NCI-H2227 treated with DMSO at 0.1 percent for 48 hours (cell line): ENCODE results near the gene HIPK2.

Experiments
- DNase-seq: peaks from one replicate; lab custom pipeline; 2025; lab: John Stamatoyannopoulos, UW

HIPK2 gene

GRCh38 chr7:139735466-139735865, 42.3 kb downstream of the HIPK2 start:
- no peak for DNase-seq

DNA sequence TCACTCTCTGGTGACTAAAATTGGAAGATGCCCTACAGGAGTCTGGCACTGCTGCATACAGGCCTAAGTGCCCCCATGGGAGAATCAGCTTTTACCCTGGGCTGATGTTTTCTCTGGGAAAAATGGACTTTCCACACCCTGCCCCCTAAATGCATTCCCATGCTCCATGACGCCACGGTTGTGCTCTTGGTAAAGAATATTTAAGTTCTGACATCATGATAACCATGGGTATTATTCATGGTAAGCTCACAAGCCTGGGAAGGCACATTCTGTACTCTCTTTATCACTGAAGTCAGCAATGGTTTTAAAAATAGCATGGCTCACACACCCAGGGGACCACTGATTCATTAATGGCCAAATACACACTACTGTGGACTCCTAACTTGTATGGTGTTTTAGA, 43.4 kb downstream of the HIPK2 start:
- DNase-seq: no peak

GRCh38 chr7:139733751-139734150, 44.0 kb downstream of the HIPK2 start:
- DNase-seq: no peak

DNA sequence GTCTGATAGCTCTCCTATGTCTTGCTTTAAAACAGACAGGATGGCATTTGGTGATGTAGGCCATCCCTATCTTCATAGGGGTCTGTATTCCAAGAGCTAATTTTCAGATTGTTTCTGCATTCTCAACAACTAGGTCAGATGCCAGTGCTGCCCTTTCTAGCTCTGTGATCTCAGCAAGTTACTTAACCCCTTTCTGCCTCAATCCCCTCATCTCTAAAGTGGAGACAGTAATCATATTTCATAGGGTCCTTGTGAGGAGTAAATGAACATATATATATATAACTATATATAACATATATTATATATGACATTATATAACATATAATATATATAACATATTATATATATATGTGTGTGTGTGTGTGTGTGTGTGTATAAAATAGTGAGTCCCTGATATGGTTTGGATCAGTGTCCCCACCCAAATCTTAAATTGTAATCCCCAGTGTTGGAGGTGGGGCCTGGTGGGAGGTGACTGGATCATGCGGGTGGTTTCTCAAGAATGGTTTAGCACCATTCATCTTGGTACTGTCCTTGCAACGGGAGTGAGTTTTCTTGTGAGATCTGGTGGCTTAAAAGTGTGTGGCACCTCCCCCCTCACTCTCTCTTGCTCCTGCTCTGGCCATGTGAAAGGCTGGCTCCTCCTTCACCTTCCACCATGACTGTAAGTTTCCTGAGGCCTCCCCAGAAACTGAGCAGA, 45.2 kb downstream of the HIPK2 start:
- DNase-seq: no peak

DNA sequence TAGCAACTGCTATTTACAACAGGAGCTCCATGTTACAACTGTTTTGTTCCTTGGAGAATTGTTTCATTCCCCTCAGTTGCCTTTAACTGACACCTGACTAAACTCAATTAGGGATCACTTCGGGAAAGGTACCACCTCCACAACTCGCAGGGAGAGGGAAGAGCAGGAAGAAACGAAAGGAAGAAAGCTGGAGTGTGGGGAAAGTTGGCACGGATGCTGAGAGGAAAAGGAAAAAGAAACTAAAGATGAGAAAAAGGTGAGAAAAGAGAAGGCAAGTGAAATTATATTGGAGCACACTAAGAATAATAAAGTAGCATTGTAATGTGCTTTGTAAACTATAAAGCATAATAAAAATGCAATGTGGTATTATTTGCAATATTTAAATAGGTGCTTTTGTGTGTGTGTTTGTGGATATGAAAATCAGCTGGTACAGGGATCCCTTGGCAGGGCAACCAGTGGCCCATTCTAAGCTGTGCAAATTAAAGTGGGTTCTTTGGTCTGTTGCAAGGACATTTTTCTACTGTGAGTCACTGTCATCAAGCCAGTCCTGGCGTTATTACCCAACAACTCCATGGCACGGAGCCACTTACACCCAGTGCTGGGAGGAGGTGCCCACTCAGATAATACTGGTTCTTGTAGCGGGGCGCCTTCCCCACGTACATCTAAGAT, 45.9 kb downstream of the HIPK2 start:
- no peak for DNase-seq

DNA sequence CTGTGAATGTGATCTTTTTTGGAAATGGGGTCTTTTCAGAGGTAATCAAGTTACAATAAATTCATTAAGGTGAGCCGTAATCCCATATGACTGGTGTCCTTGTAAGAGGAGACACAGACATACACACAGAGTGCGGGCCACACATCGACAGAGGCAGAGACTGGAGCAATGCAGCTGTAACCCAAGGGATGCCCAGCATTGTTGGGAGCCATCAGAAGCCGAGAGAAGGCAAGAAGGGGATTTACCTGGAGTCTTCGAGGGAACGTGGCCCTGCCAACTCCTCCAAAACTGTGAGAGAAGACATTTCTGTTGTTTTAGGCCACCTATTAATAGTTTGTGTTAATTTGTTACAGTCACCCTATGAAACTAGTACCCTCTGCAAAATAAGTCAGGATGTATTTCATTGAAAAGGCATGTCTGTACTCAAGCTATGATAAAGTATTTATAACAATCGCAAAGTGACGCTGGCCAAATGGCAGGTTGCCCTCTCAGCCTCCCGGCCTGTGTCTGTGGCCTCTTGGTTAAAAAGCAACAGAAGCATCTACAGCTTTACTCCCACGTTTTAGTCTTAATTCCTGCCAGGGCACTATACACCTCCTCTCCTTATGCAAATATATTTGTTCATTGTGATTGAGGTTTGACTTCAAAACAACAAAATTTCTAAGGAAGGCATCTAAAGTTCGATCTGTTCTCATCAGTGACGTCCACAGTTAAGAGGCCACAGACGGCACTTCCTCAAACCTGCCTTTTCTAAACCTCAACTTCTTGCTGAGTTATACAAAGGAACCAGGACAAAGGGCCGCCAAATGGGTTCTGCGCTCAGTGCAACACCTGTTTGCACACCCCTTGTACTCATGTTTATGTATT, 46.8 kb downstream of the HIPK2 start:
- DNase-seq: no peak

DNA sequence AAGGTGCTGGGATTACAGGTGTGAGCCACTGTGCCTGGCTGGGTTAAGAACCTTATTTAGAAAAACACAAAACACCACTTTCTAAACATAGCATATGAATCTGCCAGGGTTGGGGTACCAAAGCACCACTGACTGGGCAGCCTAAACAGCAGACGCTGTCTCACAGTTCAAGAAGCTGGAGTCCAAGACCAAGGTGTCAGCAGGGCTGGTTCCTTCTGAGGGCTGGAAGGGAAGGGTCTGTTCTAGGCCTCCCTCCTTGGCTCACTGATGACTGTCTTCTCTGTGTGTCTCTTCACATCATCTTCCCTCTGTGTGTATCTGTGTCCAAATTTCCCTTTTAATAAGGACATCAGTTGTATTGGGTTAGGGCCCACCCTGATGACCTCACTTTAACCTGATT, 49.6 kb downstream of the HIPK2 start:
- no peak for DNase-seq

- DNase-seq: no peak
Observed at GRCh38 chr7:139727151-139727705, 50.6 kb downstream of the HIPK2 start.

GRCh38 chr7:139726485-139726869, 51.3 kb downstream of the HIPK2 start:
- DNase-seq: no peak

- DNase-seq: no peak
Observed at GRCh38 chr7:139725858-139726484, 51.8 kb downstream of the HIPK2 start.

DNA sequence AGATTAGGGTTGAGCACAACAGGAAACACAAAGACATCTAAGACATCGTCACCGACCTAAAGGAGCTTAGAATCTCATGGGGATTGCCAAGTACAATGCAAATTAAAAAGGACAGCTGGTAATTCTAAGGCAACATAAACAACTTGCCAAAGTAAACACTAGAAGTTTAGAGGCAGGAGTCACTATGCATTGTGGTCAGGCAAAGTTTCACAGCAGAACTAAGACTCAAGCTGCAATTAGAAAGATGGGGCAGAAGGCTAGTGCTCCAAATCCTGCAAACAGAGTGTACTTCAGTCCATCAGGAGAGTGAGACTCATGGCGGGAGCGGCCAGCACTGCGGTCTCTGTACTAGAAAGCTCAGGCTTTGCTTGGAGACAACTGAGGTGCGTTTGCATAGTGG, 52.7 kb downstream of the HIPK2 start:
- no peak for DNase-seq

GRCh38 chr7:139722604-139723003, 55.2 kb downstream of the HIPK2 start:
- no peak for DNase-seq

DNA sequence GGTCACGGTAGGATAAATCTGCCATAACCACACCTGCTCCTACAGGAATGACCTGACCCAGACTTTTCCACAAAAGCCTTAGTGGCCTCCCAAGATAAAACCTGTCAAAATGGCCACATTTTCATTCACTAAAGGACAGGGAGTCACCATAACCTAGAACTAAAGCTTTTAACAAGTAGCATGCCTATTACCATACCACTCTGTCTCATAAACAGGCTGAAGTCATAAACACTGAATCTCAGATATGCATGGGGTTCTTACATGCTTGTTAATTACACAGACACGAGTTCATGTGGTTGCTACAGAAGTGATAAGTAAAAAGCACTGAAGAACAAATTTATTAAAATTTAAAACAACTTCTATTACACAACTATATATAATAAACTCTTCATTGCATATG, 56.0 kb downstream of the HIPK2 start:
- DNase-seq: no peak

DNA sequence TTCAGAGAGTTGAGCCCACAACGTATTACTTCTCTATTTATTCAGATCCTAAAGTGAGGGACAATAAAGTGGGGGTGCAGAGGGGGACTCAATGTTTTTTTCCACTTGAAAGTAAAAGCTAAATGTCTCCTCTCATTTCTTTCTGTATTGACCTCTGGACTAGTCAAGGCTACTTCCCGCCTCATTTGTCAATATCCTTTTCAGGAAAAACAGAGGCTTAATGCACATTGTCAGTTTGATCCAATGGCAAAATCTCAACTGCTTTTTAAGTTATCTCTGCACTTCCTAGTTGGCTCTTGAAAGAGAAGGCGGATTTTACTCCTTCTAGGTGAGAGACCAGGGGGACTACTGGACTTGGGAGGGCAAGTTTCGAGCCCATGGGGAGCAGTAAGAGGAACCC, 56.4 kb downstream of the HIPK2 start:
- DNase-seq: no peak

GRCh38 chr7:139720705-139721231, 57.0 kb downstream of the HIPK2 start:
- no peak for DNase-seq

DNA sequence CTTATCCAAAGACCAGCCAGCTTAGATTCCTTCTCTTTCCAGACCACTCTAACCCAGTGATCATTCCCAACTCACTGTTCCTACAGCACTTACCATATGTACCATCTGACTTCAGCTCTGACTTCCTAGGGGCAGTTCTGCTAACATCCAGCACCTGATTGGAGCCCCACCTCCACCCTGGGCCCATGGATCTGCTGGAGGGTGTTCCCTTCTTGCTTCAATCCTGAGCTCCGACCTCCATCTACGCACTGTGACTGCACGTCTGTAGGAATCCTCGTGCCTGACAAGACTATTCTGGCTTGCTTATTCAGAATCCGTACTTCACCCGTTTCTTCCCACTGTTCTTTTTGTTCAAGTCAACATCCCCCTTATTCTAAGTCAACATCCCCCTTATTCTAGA, 57.6 kb downstream of the HIPK2 start:
- no peak for DNase-seq

DNA sequence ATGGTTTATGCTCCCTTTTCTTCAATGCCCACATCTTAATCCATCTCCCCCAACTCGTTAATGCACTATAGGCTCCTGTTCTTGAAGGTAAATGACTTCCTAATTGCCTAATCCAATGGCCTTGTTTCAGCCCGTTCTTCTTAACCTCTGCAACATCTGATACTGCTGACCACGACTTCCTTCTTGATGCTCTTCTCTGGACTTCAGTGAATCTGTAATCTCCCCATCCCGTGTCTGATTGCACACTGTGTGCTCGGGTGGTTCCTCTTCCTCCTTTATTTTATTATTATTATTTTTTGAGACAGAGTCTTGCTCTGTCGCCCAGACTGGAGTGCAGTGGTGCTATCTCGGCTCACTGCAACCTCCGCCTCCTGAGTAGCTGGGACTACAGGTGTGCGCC, 58.9 kb downstream of the HIPK2 start:
- DNase-seq: no peak

DNA sequence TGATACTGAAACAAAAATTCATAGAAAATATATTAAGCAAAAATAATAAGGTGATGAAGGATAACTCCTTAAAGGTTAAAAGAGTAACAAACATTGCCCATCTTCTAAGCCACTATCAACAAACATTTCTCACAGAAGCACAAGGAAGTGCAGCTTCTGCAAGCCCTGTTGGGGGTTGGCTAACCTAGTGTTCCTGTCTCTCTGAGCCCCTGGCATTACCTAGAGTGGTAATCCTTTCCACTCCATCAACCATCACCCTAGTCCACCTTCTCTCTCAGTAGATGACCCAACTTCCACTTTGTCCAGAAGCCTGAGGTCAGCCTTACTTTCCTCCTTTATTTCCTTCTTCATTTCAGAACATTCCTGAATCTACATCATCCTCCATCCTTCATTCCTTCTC, 59.7 kb downstream of the HIPK2 start:
- no peak for DNase-seq

DNA sequence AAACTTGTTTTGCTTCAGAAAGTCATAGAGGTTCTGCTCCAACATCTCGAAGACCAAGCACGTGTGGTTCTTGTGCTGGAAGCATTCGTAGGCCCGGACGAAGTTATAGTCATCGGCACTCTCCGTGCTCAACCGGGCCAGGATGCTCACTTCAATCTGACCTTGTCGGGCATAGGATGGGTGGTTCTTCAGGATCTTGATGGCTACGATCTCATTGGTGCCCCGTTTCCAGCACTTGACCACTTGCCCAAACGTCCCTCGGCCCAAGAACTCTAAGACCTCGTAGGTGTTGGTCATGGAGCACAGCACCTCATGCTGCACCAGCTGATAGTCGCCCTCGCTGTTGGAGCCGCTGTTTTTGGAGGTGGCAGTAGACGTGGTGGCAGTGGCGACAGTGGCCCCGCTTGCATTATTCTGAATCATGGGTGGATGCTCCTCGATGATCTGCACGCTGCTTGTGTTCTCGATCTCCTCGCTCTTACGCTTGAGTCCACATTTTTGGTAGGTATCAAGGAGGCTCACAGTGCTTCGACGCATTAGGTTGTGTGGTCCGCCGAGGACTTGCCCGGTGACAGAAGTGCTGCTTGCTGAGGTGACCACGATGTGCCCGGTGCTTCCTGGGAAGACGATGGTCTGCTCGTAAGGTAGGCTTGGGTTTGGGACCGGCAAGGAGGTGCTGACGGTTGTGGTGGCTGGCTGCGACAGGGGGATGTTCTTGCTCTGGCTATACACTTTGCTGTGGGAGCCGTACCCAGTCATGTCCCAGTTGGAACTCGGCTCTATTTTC, 61.4 kb downstream of the HIPK2 start:
- no peak for DNase-seq

DNA sequence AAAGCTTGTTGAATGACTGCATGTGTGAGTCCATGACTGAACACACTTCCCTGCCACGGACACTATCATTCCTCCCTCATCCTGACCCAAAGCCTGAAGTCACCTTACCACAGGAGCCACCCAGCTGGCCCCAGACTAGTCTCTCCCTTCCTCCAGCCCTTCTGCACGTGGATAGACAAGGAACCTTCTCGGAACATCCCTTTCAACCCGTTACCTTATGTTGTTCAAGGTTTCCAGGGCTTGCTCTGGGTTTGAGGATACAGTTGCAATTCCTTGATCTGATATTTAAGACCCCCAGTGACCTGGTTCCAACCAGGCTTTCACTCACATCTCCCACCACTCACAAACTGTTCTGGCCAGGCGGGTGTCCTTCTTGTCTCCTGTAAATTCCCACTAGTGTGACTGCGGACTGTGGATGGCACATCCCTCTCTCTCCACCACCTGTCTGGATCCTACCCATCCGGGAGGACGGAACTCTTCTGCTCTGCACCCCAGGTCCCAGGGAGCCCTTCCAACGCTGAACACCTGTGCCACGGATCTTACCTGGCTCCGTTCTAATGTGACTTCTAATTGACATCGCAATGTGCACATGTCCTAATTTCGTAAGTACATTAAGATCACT, 62.5 kb downstream of the HIPK2 start:
- DNase-seq: no peak
